IMR-90 (cell line): ENCODE data around the gene SDHAF1. TPM values are rescaled to one million over a fixed set of nuclear protein-coding genes. Genes with fewer than 3 reads are reported as not detected.

Experiments used
- ATAC-seq: fragments of 200-7000 bp; cut with Tn5 transposase; 2 replicates; pipeline ENCODE4 v1.9.1; 2020; ENCODE audit warnings: low read depth, mild to moderate bottlenecking, moderate library complexity
- BruUV-seq: library from RNA; stranded (reverse); fragments of 400-500 nt; replicated peaks from 2 replicates; lab custom pipeline; 2021; lab: Mats Ljungman, UMichigan
- CTCF ChIA-PET: fragments of 300-600 bp; formaldehyde crosslinking; extraction: SDS; loops from one replicate; lab custom pipeline; 2021; ENCODE audit warnings: antibody characterized with exemption; lab: Yijun Ruan, JAX
- POLR2A ChIA-PET: fragments of 300-600 bp; sonication (Branson Sonifier 250); formaldehyde crosslinking; loops from one replicate; lab custom pipeline; 2022; ENCODE audit warnings: antibody characterized with exemption; ENCODE audit not compliant: unreplicated experiment; lab: Charles Lee
- DNase-seq: peaks from one replicate; pipeline ENCODE4 v3.0.0; 2013
- H2AFZ ChIP-seq: replicated peaks from 2 replicates; pipeline ENCODE3; 2013; ENCODE audit warnings: low read length, mild to moderate bottlenecking; ENCODE audit not compliant: poor library complexity
- H2AK5ac ChIP-seq: 2 replicates; pipeline ENCODE4 v1.6.1; 2013; ENCODE audit warnings: low read depth, low read length, inconsistent platforms
- H2AK9ac ChIP-seq: replicated peaks from 2 replicates; pipeline ENCODE3; 2013; ENCODE audit warnings: mild to moderate bottlenecking, low read depth, low read length, moderate library complexity; ENCODE audit not compliant: poor library complexity
- H2BK120ac ChIP-seq: 2 replicates; pipeline ENCODE4 v1.6.1; 2013; ENCODE audit warnings: low read depth, low read length, inconsistent platforms
- H2BK15ac ChIP-seq: 3 replicates; pipeline ENCODE4 v1.6.1; 2013; ENCODE audit warnings: low read depth, low read length, inconsistent platforms
- H2BK20ac ChIP-seq: 2 replicates; pipeline ENCODE4 v1.6.1; 2013; ENCODE audit warnings: low read depth, mild to moderate bottlenecking, inconsistent platforms, low read length, moderate library complexity
- H2BK5ac ChIP-seq: 2 replicates; pipeline ENCODE4 v1.6.1; 2013; ENCODE audit warnings: mild to moderate bottlenecking, low read depth, low read length, inconsistent platforms; ENCODE audit not compliant: poor library complexity, severe bottlenecking
- H3K14ac ChIP-seq: replicated peaks from 2 replicates; pipeline ENCODE4 v1.6.1; 2013; ENCODE audit warnings: low read depth, low read length, inconsistent platforms
- H3K18ac ChIP-seq: 2 replicates; pipeline ENCODE4 v1.6.1; 2013; ENCODE audit warnings: low read depth, low read length, control low read depth
- H3K23ac ChIP-seq: 2 replicates; pipeline ENCODE4 v1.6.1; 2013; ENCODE audit warnings: low read depth, low read length, inconsistent platforms
- H3K27ac ChIP-seq: 2 replicates; pipeline ENCODE4 v1.5.1; 2013; ENCODE audit warnings: mild to moderate bottlenecking, control low read depth, low read length; ENCODE audit not compliant: insufficient read depth
- H3K27me3 ChIP-seq: 2 replicates; pipeline ENCODE4 v1.6.1; 2013; ENCODE audit warnings: low read length; ENCODE audit not compliant: control insufficient read depth, insufficient read depth
- H3K36me3 ChIP-seq: 2 replicates; pipeline ENCODE4 v1.6.1; 2013; ENCODE audit warnings: low read length, mixed read lengths; ENCODE audit not compliant: control insufficient read depth, insufficient read depth
- H3K4ac ChIP-seq: 2 replicates; pipeline ENCODE4 v1.6.1; 2013; ENCODE audit warnings: low read depth, low read length, inconsistent platforms
- H3K4me1 ChIP-seq: 2 replicates; pipeline ENCODE4 v1.6.1; 2013; ENCODE audit warnings: low read length, mixed read lengths; ENCODE audit not compliant: control insufficient read depth, insufficient read depth
- H3K4me2 ChIP-seq: 2 replicates; pipeline ENCODE4 v1.6.1; 2013; ENCODE audit warnings: low read depth, mild to moderate bottlenecking, control low read depth, low read length, moderate library complexity
- H3K4me3 ChIP-seq: 2 replicates; pipeline ENCODE4 v1.5.1; 2013; ENCODE audit warnings: low read depth, mild to moderate bottlenecking, control low read depth, low read length, moderate library complexity; ENCODE audit not compliant: insufficient read depth
- H3K56ac ChIP-seq: 2 replicates; pipeline ENCODE4 v1.6.1; 2013; ENCODE audit warnings: low read length, inconsistent platforms; ENCODE audit not compliant: insufficient read depth; ENCODE audit errors: extremely low read depth
- H3K79me1 ChIP-seq, 2 experiments: 2 replicates each; pipeline ENCODE4 v1.6.1; 2013; ENCODE audit warnings: low read length in 2 of 2, inconsistent platforms in 1 of 2, low read depth in 1 of 2
- H3K9ac ChIP-seq: 2 replicates; pipeline ENCODE4 v1.6.1; 2013; ENCODE audit warnings: low read depth, low read length, control low read depth
- H3K9me1 ChIP-seq: 2 replicates; pipeline ENCODE4 v1.6.1; 2013; ENCODE audit warnings: low read length, inconsistent platforms; ENCODE audit not compliant: insufficient read depth
- H3K9me3 ChIP-seq: 2 replicates; pipeline ENCODE4 v1.6.1; 2013; ENCODE audit warnings: low read length; ENCODE audit not compliant: control insufficient read depth, insufficient read depth
- H4K20me1 ChIP-seq: 2 replicates; pipeline ENCODE4 v1.6.1; 2013; ENCODE audit warnings: low read length, inconsistent platforms; ENCODE audit not compliant: insufficient read depth
- H4K5ac ChIP-seq: 2 replicates; pipeline ENCODE4 v1.6.1; 2013; ENCODE audit warnings: mild to moderate bottlenecking, low read depth, low read length, control low read depth
- H4K8ac ChIP-seq, 2 experiments: 2 replicates each; pipeline ENCODE4 v1.6.1; 2013; ENCODE audit warnings: low read depth in 2 of 2, low read length in 2 of 2, control low read depth in 1 of 2, inconsistent platforms in 1 of 2
- H4K91ac ChIP-seq: 2 replicates; pipeline ENCODE4 v1.6.1; 2013; ENCODE audit warnings: low read depth, low read length, inconsistent platforms; ENCODE audit not compliant: insufficient read depth
- BHLHE40 ChIP-seq: fragments of 150-350 bp; IDR thresholded peaks from 2 replicates; pipeline ENCODE4 v1.6.1; 2016; ENCODE audit warnings: mild to moderate bottlenecking, low read depth, low read length
- CEBPB ChIP-seq: IDR thresholded peaks from 2 replicates; pipeline ENCODE4 v1.6.1; 2012; ENCODE audit warnings: low read depth, low read length, improper control_type of control experiment
- CTCF ChIP-seq: conservative IDR thresholded peaks from 2 replicates; pipeline ENCODE4 v1.5.1; 2012; ENCODE audit warnings: mild to moderate bottlenecking, low read depth, low read length, improper control_type of control experiment
- FOS ChIP-seq: fragments of 150-350 bp; IDR thresholded peaks from 2 replicates; pipeline ENCODE4 v1.6.1; 2016; ENCODE audit warnings: low read depth, low read length
- MAFK ChIP-seq: IDR thresholded peaks from 2 replicates; pipeline ENCODE4 v1.6.1; 2012; ENCODE audit warnings: low read depth, low read length, improper control_type of control experiment
- MAZ ChIP-seq: IDR thresholded peaks from 2 replicates; pipeline ENCODE4 v1.6.1; 2012; ENCODE audit warnings: low read depth, mild to moderate bottlenecking, low read length, improper control_type of control experiment, moderate library complexity, borderline replicate concordance
- MXI1 ChIP-seq: IDR thresholded peaks from 2 replicates; pipeline ENCODE4 v1.6.1; 2012; ENCODE audit warnings: low read depth, mild to moderate bottlenecking, low read length, moderate library complexity, borderline replicate concordance
- NFE2L2 ChIP-seq: fragments of 150-350 bp; IDR thresholded peaks from 2 replicates; pipeline ENCODE4 v1.6.1; 2016; ENCODE audit warnings: low read depth, mild to moderate bottlenecking, low read length
- POLR2A ChIP-seq: IDR thresholded peaks from 2 replicates; pipeline ENCODE4 v1.6.1; 2012; ENCODE audit warnings: mild to moderate bottlenecking, low read depth, low read length
- RAD21 ChIP-seq: IDR thresholded peaks from 2 replicates; pipeline ENCODE4 v1.6.1; 2012; ENCODE audit warnings: low read length, improper control_type of control experiment
- RCOR1 ChIP-seq: IDR thresholded peaks from 2 replicates; pipeline ENCODE4 v1.6.1; 2012; ENCODE audit warnings: mild to moderate bottlenecking, low read length, improper control_type of control experiment; ENCODE audit not compliant: insufficient replicate concordance
- RFX5 ChIP-seq: IDR thresholded peaks from 2 replicates; pipeline ENCODE4 v1.8.0; 2012; ENCODE audit warnings: low read depth, mild to moderate bottlenecking, low read length, moderate library complexity
- SMC3 ChIP-seq: fragments of 150-350 bp; IDR thresholded peaks from 2 replicates; pipeline ENCODE4 v1.6.1; 2016; ENCODE audit warnings: low read depth, mild to moderate bottlenecking, antibody characterized with exemption, low read length, moderate library complexity
- USF2 ChIP-seq: fragments of 150-350 bp; IDR thresholded peaks from 2 replicates; pipeline ENCODE4 v1.6.1; 2017; ENCODE audit warnings: mild to moderate bottlenecking, antibody characterized with exemption, low read length, low read depth
- WGBS, 2 experiments: methylation state at CpG; one replicate each; pipeline versions ENCODE4 v1.1.5 to v1.1.7; 2013; ENCODE audit warnings: missing lambda C conversion rate in 2 of 2; ENCODE audit not compliant: insufficient read length in 1 of 2; ENCODE audit errors: extremely low coverage in 2 of 2; 5-methylcytosine and 5-hydroxymethylcytosine counted together
- dilution Hi-C: fragments of 300-500 bp; cut with HindIII; formaldehyde crosslinking; loops from one replicate; pipeline ENCODE4 v1.14.3; 2018; ENCODE audit warnings: low sequenced_read_pairs; ENCODE audit not compliant: unreplicated experiment
- in situ Hi-C: fragments of 300-500 bp; cut with MboI; formaldehyde crosslinking; loops from 3 replicates; pipeline ENCODE4 v1.14.3; 2019; ENCODE audit warnings: low sequenced_read_pairs, inconsistent platforms, mixed read lengths
- intact Hi-C: fragments of 100-400 bp; cut with micrococcal nuclease; formaldehyde crosslinking; loops from 2 replicates; pipeline ENCODE4 v1.10.0; 2022
- polyA plus RNA-seq, 3 experiments: library from polyadenylated mRNA; depleted of rRNA; stranded (reverse); fragments of >200 nt; gene quantifications; 2 replicates each; pipeline ENCODE4 v1.2.3, GENCODE V29; 2012; ENCODE audit warnings: low replicate concordance in 1 of 3
- total RNA-seq: library from RNA; depleted of rRNA; stranded (reverse); fragments of >200 nt; gene quantifications from 2 replicates; pipeline ENCODE4 v1.2.3, GENCODE V29; 2012

SDHAF1 gene
- total and polyA plus RNA-seq, 2 of the 4 experiments (the other 2 are of a cell fraction), result 4.8 to 9.9 TPM

GRCh38 chr19:36030264-36031148, 35.5 kb downstream of the SDHAF1 start (continued):
- TF ChIP-seq RCOR1 (no peak), FOS (no peak)

GRCh38 chr19:36031308-36031707, 36.3 kb downstream of the SDHAF1 start:
- ChIA-PET CTCF (no interaction called here), POLR2A (no interaction called here)
- no peak overlapping the region for H3K9ac ChIP-seq
- no peak overlapping the region for H2AK5ac ChIP-seq
- no peak overlapping the region for H2AK9ac ChIP-seq
- no peaks in the 10 kb centered on the region for H3K27me3 ChIP-seq
- H3K56ac ChIP-seq, result no peak overlapping the region
- no peak overlapping the region for H4K8ac ChIP-seq
- H3K14ac ChIP-seq, result no peak overlapping the region
- H4K20me1 ChIP-seq, result no peaks in the 10 kb centered on the region; the same call in 1 of the 2 replicates
- H3K4me1 ChIP-seq, result peaks cover 5% of the 10 kb centered on the region; the same call in 1 of the 2 replicates
- no peak overlapping the region for H3K4ac ChIP-seq
- H3K36me3 ChIP-seq, result peaks cover 27% of the 10 kb centered on the region
- no TSS peak for BruUV-seq
- in situ Hi-C loops (no loop called here), intact Hi-C loops (no loop called here), dilution Hi-C loops (no loop called here)
- no peak overlapping the region for H3K23ac ChIP-seq
- H2AFZ ChIP-seq, result no peak overlapping the region
- no peaks in the 10 kb centered on the region for H3K9me3 ChIP-seq
- 97% methylated on average over 4 of the region's 6 CpGs; no CpG with 5 or more reads in 1 of the 2 experiments for WGBS, 2 experiments
- no peak overlapping the region for H3K4me3 ChIP-seq
- H3K9me1 ChIP-seq, result 0 out of 2 replicates have a peak, but pooled peaks cover 6% of the 10 kb centered on the region
- H3K27ac ChIP-seq, result no peak overlapping the region
- no peak overlapping the region for H3K18ac ChIP-seq
- no peak overlapping the region for H2BK120ac ChIP-seq
- H2BK5ac ChIP-seq, result no peak overlapping the region
- H4K91ac ChIP-seq, result no peak overlapping the region
- peaks cover 0 to 28% of the 10 kb centered on the region in 2 experiments; a peak in 3 of 4 replicates for H3K79me1 ChIP-seq
- no peak overlapping the region for H3K4me2 ChIP-seq
- no peak overlapping the region for H2BK20ac ChIP-seq
- DNase-seq (no peak), ATAC-seq (no peak)
- H4K5ac ChIP-seq, result no peak overlapping the region
- no peak overlapping the region for H2BK15ac ChIP-seq
- TF ChIP-seq CTCF, result no peak
- TF ChIP-seq RFX5, result no peak
- no peak for TF ChIP-seq RCOR1
- no peak for TF ChIP-seq NFE2L2
- no peak for TF ChIP-seq CEBPB
- no peak for TF ChIP-seq MAFK
- TF ChIP-seq MAZ, result no peak
- no peak for TF ChIP-seq POLR2A
- no peak for TF ChIP-seq USF2
- no peak for TF ChIP-seq BHLHE40
- no peak for TF ChIP-seq RAD21
- TF ChIP-seq SMC3, result no peak
- TF ChIP-seq FOS, result no peak
- no peak for TF ChIP-seq MXI1
